Glomerular visceral epithelial cell (primary cell): ENCODE data around the gene PTH1R.

Experiments
- DNase-seq: peaks from one replicate; pipeline ENCODE4 v3.0.0-alpha.2; 2016; ENCODE audit errors: extremely low spot score

PTH1R gene

DNA sequence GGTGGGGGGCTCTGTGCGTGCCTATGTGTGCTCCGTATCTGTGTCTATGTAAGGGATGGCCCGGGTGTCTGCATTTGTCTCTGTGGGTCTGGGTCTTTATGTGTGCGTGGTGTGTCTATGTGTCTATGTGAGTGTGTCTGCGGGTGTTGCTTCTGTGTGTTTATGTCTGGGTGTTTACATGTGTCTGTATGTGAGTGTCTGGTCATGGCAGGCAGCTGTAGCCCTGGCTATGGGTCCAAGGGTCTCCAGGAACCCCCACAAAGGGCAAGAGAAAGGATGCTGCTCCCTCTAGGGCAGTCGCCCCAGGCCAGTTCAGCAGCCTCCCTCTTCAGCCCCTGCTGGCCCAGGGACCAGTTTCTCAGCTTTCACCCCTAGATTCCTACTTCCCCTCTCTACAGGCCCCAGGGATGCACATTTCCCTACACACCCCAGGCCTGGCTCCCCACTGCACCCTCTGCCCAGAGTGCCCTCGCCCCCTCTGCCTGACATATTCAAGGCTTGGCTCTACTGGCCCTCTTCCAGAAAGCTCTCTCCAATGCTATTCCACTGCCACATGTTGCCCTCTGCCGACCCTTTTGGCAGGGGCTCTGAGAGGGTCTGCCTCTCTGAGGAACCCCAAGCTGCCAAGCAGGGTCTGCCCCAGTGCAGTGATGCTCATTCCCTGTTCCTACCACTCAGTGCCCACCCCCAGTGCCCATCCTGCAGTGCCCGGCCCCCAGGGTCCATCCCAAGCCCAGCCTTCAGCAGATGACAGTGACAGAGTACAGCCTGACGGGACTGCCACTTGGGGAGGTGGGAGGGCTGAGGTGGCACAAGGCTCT, 13.2 kb upstream of the PTH1R start:
- DNase-seq = no peak

- DNase-seq = no peak
These were observed 12.5 kb upstream of the PTH1R start for GRCh38 chr3:46865031-46865507.

GRCh38 chr3:46865546-46865945, 12.0 kb upstream of the PTH1R start:
- DNase-seq = no peak

GRCh38 chr3:46866032-46866595, 11.4 kb upstream of the PTH1R start:
- DNase-seq = no peak

DNA sequence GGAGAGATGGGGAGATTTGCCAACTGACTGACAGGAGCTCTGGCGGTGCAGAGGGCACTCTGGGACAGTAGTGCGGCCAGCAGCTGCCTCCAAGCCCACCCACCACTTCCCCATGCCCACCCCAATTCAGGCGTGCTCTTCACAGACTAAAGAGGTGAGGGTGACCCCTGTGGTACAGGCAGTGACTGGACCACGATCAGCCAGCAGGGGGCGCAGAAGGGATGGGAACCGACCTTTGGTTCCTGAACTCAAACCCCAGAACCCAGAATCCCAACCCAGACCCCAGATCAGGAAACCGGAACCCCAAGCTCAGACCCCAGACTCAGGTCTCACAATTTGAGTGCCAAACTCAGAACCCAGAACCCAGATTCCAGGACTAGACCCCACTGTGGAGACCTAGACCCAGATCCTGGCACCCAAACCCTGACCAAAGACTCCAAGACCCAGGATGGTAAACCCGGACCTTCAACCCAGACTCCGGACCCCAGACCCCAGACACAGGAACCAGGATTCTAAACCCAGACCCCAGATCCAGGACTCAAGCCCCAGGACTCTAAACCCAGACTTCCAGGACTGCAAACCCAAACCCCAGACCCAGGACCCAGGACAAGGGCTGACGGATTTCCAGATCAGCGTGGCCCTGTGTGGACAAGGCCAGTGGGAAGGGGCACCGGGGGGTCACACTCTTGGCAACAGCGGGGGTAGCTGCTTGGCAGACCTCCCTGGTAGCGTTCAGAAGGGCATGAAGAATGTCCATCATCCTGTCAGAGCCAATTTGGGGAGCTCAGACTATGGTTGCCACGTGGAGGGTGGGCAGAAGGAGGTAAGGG, 10.6 kb upstream of the PTH1R start:
- peak; percentile 51 for DNase-seq

GRCh38 chr3:46867550-46867898, 10.0 kb upstream of the PTH1R start:
- no peak for DNase-seq

GRCh38 chr3:46868287-46868686, 9.2 kb upstream of the PTH1R start:
- no peak for DNase-seq

DNA sequence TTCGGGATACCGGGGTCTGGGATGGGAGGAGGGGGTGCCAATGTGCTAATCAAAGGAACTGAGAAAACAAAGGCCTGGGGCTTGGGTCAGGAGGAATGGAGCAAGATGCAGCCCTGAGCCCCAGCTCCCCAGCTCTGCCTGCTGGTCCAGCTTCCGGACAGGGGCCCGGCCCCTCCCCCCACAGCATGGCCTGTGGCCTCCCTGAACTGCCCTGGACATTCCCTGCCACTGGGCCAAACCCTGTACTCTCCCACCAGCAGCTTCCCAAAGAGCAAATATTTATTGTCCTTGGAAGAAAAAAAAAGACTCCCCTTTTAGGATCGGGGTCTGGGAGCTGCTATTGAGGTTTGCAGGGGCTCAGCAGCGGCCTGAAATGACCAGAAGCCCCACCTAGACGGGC, 8.6 kb upstream of the PTH1R start:
- no peak for DNase-seq

- DNase-seq = no peak
These were observed 8.1 kb upstream of the PTH1R start for GRCh38 chr3:46869440-46869839.

GRCh38 chr3:46870651-46871050, 6.9 kb upstream of the PTH1R start:
- no peak for DNase-seq

DNA sequence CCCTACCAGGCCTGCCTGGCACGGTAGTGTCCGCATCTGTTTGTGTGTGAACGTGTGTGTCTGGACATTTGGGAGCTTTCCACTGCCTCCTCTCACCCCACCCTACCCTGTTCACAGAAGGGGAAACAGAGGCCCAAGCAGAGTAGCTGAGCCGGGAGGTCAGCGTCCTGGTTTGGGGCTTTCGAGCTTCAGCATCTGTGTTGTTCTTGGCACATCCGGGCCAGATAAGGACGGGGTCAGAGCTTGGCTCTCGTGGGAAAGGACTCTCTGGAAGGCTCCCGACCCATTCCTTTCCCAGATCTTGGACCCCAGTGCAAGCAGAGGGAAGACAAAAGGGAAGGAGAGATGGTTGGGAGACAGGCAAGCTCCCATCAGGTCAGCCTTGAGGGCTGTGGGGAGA, 6.3 kb upstream of the PTH1R start:
- DNase-seq = no peak

GRCh38 chr3:46873521-46873920, 4.0 kb upstream of the PTH1R start:
- no peak for DNase-seq

GRCh38 chr3:46874430-46874829, 3.1 kb upstream of the PTH1R start:
- no peak for DNase-seq

GRCh38 chr3:46875560-46875959, 2.0 kb upstream of the PTH1R start:
- DNase-seq = no peak

DNA sequence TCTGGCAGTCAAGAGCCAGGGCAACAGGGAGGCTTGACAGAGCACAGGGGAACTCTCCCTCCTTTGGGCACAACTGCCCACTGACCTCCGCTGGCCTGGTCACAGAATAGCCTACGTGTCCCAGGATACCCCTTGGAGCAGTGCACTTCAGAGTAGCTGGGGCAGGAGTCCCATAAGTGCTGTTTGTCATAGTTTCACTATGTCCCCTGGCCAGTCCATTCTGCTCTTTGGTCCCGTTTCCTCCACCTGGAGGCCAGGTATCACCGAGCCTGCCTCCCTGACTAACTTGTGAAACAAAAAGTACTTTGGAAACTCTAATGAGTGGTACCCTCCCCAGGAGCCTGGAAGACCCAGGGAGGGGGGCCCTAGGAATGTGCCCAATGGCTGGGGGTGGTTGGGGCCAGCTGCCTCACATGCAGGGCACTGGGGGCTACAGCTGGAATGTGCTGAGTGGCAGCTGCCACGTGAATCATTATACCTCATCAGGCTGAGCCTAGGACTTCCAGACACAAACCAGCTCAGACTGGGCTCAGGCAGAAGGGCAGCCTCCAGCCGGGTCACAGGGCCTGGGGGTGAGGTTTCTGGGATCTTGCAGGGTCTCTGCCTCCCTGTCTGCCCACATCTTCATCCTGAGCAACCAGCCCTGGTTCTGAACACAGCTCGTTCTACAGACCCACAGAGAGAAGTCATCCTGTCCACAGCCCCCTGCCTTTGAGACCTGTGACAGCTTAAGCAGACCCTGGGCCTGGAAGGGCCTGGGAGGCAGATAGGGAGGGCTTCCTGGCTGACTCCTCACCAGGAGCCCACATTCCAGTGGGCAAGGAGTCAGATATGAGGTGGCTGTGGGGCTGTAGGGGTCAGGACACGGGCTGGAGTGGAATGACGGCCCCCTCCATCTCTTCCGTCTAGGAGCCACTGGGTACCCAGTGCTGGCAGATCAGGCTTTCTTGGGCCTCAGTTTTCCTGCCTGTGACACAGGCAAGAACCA, 914 bp upstream of the PTH1R start:
- peak; percentile 23 for DNase-seq

DNA sequence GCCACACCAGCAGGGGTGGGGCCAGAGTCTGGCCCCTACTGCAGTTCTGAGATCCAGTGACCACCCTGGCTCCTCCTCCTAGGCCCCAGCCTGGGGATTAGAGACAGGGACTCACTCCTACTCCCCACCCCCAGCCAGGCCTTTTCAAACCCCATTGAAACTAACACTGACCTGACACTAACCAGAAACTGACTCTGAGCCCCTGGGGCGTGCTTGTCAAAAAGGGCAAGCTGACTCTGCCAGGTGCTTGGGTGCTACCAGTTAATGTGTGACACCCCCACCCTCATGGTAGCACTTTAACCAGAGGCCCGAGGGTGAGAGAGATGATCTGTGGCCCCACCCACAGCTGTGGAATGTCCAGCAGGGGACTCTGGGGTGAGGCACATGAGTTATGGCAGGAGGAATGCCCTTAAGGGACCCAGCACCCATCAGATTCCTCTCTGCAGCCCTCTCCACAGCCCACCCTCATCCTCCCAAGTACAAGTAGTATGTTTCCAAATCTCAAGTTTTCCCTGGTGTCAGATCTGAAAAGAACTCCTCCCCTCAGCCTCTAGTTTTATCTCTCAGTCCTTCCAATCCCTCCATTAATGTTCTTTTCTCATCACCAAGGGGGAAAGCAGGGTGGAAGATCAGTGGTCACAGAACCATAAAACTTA, 1.4 kb downstream of the PTH1R start:
- peak; percentile 52 for DNase-seq

- no peak for DNase-seq
These were observed 3.5 kb downstream of the PTH1R start for GRCh38 chr3:46880884-46881595.

DNA sequence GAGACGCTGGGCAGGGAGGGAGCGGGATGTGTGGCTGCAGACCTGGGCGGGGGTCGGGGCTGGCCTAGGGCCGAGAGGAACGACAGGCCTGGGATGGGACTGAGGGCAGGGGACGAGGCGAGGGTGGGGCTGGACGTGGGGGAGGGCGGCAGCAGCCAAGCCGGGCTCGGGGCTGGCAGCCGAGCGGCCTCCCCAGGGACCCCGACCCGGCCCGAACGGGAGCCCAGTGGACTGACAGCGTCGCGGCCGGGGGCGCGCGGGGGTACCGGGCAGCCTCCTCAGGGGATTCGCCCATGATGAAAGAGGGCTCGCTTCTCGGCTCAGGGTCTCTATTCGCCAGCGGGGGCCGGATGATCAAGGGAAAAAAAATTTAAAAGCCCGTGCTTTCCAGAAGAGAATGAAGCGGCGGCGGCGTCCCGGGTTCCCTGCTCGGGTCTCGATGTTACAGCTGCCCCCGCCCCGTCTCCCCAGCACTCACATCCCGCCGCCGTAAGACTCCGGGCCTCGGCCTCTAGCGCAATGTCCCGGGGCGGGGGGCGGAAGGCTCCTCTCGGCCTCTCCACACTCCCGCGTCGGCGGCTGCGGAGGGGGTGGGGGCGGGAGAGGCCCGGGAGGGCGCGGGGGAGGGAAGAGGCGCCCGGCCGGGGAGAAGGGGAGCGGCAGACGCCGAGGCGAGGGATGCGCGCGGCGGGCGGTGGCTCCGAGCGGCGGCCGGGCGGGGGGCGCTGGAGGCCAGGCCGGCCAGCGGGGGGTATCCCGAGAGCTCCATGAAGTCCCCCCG, 4.3 kb downstream of the PTH1R start:
- DNase-seq = no peak

DNA sequence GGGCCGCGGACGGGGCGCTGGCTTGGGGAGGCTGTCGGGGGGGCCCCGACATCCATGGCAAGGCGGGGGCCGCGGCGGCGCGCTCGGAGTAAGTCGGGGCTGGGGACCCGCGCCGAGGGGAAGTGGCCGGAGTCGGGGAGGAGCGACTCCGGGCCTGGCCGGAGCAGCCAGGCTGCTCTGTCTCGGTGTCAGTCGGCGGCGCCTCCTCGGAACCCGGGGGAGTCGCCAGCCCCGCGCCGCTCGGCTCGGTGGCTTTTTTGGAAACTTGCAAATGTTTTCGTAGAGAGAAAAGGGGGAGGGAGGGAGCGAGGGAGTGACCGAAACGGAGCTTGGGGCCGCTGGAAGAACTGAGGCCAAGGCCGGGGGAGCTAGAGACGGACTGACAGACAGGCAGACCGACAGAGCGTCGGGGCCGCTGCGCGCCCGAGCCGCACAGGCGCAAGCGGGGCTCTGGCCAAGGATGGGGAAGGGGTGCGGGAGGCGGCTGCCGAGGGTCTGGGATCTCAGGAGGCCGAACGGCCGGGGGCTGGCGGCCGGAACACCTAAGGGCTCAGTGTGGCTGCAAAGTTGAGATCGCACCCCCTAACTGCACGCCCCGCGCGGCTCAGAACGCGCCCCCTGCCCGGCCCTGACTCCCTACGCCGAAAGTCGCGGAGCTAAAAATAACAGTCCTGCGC, 5.0 kb downstream of the PTH1R start:
- no peak for DNase-seq
